GM12872 (cell line): ENCODE data around the gene NTRK2.

Experiments
- TF ChIP-seq, protein P1 (sequence below): IDR thresholded peaks from 3 replicates; pipeline ENCODE4 v1.5.1; 2011; ENCODE audit warnings: low read depth, mild to moderate bottlenecking, low read length, moderate library complexity; ENCODE audit not compliant: insufficient read depth

The NTRK2 gene

DNA sequence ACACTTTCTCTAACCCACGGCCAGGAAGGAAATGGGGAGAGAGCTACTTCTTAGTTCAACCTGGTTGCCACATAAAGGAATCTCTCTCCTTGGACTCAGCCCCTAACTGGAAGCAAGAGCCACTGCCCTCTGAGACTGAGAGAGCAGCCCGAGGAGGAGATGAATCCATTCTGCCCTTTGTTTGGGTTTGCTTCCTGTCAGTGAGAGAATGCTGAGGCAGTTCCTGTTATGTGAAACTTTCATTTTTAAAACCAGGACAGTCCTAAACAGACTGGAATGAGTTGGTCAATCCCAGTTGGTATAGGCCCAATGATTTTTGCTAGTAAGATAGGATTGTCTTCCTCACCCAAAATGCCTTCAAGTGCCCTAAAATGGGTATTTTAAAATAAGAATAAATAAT, 205.1 kb downstream of the NTRK2 start:
- TF ChIP-seq, protein P1, sequence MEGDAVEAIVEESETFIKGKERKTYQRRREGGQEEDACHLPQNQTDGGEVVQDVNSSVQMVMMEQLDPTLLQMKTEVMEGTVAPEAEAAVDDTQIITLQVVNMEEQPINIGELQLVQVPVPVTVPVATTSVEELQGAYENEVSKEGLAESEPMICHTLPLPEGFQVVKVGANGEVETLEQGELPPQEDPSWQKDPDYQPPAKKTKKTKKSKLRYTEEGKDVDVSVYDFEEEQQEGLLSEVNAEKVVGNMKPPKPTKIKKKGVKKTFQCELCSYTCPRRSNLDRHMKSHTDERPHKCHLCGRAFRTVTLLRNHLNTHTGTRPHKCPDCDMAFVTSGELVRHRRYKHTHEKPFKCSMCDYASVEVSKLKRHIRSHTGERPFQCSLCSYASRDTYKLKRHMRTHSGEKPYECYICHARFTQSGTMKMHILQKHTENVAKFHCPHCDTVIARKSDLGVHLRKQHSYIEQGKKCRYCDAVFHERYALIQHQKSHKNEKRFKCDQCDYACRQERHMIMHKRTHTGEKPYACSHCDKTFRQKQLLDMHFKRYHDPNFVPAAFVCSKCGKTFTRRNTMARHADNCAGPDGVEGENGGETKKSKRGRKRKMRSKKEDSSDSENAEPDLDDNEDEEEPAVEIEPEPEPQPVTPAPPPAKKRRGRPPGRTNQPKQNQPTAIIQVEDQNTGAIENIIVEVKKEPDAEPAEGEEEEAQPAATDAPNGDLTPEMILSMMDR: no peak

DNA sequence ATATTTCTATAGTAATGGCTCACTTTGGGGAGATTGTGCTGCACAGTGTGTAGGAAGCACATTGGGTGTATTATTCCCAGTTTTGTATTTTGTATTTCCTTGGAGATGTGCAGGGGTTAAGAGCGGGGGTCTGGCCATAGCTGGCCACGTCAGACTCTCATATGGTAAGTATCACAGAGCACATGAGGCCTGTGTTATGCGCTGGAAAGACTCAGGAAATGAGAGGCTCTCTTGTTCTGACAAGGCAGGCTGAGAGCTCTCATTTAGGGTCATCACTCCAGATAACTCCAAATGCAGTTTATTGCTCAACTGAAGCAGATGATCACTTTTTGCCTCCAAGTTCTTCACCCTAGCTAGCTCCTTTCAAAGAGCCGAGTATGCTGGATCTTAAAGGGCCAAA, 205.7 kb downstream of the NTRK2 start:
- TF ChIP-seq, protein P1: no peak

DNA sequence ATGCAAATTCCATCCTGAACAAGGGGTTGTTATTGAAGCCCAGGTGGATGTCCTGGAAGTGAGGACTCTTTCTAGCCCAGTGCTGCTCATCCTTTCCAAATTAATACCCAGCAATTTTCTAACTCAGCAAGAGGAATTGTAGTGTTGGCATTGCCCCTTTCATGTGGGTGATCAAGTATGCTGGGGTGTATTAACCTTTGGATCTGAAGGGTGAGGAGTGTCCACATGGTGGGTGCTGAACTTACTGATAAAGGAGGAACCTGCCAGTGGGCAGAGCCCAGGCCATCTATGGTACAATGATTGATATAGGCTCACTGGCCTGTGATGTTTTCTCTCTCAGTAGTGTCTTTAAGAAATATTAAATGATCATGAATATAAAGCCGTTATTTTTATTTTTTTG, 210.1 kb downstream of the NTRK2 start:
- TF ChIP-seq, protein P1: no peak

DNA sequence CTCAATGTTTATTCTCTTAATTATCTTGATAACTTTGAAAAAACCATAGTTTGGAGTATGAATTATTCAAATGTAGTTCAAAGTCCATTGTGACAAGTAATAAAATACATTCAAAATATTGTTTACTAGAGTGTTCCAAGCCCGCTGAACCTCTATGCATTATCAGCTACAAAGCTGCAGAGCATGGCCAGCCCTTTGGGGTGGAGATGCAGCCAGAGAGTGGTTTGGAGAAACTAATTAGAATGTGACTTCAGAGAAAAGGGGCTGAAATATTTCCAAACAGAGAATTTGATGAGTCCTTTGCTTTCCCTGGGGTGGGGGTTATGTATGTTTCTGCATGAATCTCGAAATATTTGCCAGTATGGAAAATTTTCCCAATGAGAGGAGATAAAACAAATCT, 211.3 kb downstream of the NTRK2 start:
- TF ChIP-seq, protein P1: no peak

DNA sequence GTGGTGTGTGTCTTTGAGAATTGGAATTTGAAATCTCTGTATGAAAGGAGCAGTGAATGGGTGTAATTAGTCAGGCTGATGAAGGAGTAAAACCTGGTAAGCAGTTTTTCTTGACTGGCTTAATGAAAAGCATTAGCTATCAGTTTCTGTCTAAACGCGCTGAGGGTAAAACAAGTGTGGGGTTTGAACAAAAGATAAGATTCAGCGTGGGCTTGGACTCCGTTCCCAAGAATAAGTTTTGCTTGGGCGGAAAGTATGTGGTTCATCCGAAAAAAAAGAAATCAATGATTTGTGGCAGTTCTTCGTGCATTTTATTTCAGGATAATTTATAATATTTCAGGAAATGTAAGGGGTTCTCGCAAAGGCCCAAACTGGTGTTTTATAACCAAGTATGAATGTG, 217.3 kb downstream of the NTRK2 start:
- TF ChIP-seq, protein P1: no peak

DNA sequence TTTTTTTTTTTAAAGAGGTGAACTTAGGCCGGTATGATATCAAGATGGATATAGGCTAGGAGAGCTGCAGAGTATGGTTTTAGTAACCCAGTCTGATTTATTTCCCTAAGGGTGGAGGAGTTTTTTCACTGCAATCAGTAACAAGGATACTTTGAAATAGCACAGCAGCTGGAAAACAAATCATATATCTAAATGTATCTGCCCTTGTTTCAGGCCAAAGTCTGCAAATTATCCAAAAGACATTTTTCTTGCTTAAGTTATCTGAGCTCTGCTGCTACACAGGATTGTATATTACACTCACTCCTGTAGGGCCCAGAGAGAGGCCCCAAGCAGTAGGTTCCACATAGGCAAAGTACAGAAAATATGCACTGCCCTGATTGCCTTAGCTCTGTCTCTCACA, 222.4 kb downstream of the NTRK2 start:
- TF ChIP-seq, protein P1: no peak

DNA sequence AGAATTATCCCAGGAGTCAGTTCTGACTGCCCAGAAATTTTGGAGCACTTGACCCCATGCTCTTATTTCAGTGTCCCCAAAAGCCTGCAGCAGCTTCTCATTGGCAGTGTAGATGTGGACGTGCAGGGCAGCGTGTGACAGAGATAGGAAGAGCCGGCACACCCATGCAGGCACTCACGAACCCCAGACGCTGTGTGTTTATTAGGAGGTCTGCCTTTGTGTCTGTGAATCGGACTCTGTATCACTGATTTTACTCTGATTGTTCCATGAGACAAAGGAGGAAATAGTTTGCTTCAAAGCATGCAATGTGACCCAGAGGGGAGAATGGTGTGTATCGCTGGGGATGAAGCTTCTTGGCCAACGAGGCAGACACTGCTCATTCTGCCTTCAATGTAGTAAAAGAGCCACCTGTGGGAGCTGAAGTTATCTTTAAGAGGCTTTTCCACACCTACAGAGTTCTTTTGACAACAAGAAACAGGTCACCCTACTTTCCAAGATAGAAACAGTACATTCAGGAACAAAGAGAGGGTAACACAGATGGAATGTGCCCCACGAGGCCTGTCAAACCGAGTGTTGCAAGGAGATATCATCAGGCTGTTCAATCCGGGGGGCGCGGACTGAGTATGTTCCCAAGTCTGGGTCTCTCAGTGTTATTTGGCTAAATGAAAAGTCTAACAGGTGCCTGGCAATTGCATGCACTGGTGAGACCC, 224.0 kb downstream of the NTRK2 start:
- TF ChIP-seq, protein P1: no peak
